GM12892 (cell line): ENCODE measurements around the gene GBP1. TPM values are rescaled to one million over a fixed set of nuclear protein-coding genes. Genes with fewer than 3 reads are reported as not detected.

Source experiments
- DNase-seq: peaks from one replicate; pipeline ENCODE4 v3.0.0; 2011; ENCODE audit not compliant: insufficient read length
- FAIRE-seq: peaks from 2 replicates; lab custom pipeline; 2011; peaks lifted over from hg19 to GRCh38; lab: Jason Lieb, UNC
- POLR2A ChIP-seq: IDR thresholded peaks from 2 replicates; pipeline ENCODE4 v1.6.1; 2011; ENCODE audit warnings: low read depth, low read length, control low read depth
- POLR2AphosphoS5 ChIP-seq: IDR thresholded peaks from 2 replicates; pipeline ENCODE4 v1.6.1; 2011; ENCODE audit warnings: low read depth, low read length, control low read depth
- TAF1 ChIP-seq: IDR thresholded peaks from 2 replicates; pipeline ENCODE4 v1.6.1; 2011; ENCODE audit warnings: low read depth, mild to moderate bottlenecking, control low read depth, low read length, borderline replicate concordance
- polyA plus RNA-seq: library from polyadenylated mRNA; unstranded; fragments of >200 nt; gene quantifications from one replicate; pipeline ENCODE4 v1.2.1, GENCODE V29; 2012; ENCODE audit warnings: missing spikeins, inconsistent platforms; ENCODE audit not compliant: missing spikeins

The GBP1 gene
- polyA plus RNA-seq, result 22.3 TPM

DNA sequence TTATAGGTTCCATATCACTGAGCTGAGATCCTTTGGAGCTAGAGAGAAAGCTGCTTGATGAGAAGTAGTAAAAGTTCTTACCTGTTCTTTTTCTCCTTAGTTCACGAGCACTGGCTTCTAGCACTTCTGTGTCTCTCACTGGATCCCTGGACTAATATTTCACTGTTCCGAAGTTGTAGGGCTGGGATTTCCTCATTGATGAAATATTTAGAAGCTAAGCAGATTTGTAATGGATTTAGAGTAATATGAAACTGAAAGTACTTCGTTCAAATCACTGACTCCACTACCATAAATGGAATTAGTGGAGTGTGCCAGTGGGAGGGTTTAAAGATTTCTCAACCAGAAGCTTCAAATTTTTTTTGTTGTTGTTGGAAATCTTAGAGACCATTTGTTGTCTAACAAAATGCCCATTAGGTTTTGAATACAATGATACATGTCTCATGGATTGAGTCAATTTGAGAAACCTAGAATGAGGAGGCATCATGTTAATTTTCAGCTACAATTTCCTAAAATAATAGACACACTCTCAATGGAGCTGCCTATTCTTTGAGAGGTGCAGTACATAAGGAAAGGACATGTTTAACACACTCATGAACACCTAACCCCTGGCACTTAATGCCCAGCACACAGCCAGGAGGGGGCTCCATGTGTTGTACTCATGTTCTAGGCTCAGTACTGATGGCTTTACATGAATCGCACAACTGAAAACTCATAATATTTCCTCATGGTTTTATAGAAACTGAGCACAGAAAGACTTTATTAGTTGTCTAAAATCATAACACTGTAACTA is at the start of gene GBP1:
Gene GBP1, minus strand, starts transcription at position 130 of the 790 bp plus-strand sequence. CDS start 1,974 bp downstream, outside the sequence.
- no peak for DNase-seq

GRCh38 chr1:89114662-89115061 is 49.7 kb upstream of the GBP1 start:
- DNase-seq (no peak), FAIRE-seq (no peak)
- no peak for TF ChIP-seq POLR2A
- no peak for TF ChIP-seq POLR2AphosphoS5
- no peak for TF ChIP-seq TAF1

More for the DNA sequence above, at the start of gene GBP1:
- no peak for TF ChIP-seq POLR2AphosphoS5
- no peak; the same call in 1 of the 2 replicates for TF ChIP-seq POLR2A
- no peak for TF ChIP-seq TAF1
- FAIRE-seq, result no peak

- DNase-seq (no peak), FAIRE-seq (no peak)
- TF ChIP-seq TAF1 (no peak), POLR2AphosphoS5 (no peak), POLR2A (no peak)
Measured at GRCh38 chr1:89112871-89113613, 48.0 kb upstream of the GBP1 start.

- DNase-seq (no peak), FAIRE-seq (no peak)
- TF ChIP-seq TAF1 (no peak), POLR2AphosphoS5 (no peak), POLR2A (no peak)
Measured at GRCh38 chr1:89104687-89105086, 39.7 kb upstream of the GBP1 start.

- DNase-seq (no peak), FAIRE-seq (no peak)
- TF ChIP-seq TAF1 (no peak), POLR2A (no peak)
Measured at GRCh38 chr1:89104147-89104546, 39.1 kb upstream of the GBP1 start.

GRCh38 chr1:89102021-89102420 is 37.0 kb upstream of the GBP1 start:
- TF ChIP-seq POLR2AphosphoS5, result no peak
- TF ChIP-seq TAF1, result no peak
- TF ChIP-seq POLR2A, result no peak
- FAIRE-seq (no peak), DNase-seq (no peak)

- no peak for FAIRE-seq
- DNase-seq, result no peak
- no peak for TF ChIP-seq TAF1
- TF ChIP-seq POLR2A, result no peak
- no peak for TF ChIP-seq POLR2AphosphoS5
Measured at GRCh38 chr1:89100412-89100811, 35.4 kb upstream of the GBP1 start.

- DNase-seq (no peak), FAIRE-seq (no peak)
- TF ChIP-seq POLR2A, result no peak
- TF ChIP-seq POLR2AphosphoS5, result no peak
- no peak for TF ChIP-seq TAF1
Measured at GRCh38 chr1:89098857-89099256, 33.8 kb upstream of the GBP1 start.

GRCh38 chr1:89095737-89096136 is 30.7 kb upstream of the GBP1 start:
- FAIRE-seq (no peak), DNase-seq (no peak)
- no peak for TF ChIP-seq POLR2A
- TF ChIP-seq POLR2AphosphoS5, result no peak
- TF ChIP-seq TAF1, result no peak

DNA sequence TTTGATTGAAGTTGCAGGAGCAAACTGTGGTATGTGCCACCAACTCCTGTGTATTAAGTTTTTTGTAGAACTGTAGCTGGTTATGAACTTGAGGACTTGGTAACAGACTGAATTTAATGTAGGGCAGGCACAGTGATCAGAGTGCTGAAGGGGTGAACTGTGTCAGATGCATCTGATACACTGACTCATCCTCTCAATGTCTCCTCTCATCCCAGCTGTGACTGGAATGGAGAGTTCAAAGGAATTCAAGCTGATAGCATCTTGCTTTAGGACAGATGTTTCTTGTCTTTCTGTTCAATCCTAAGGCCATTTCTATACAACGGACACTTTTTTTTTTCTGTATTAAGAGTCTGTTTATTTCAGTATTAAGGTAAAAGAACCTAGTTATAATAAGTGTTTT is 25.0 kb upstream of the GBP1 start:
- TF ChIP-seq POLR2A (no peak), POLR2AphosphoS5 (no peak), TAF1 (no peak)
- no peak for DNase-seq
- no peak for FAIRE-seq

DNA sequence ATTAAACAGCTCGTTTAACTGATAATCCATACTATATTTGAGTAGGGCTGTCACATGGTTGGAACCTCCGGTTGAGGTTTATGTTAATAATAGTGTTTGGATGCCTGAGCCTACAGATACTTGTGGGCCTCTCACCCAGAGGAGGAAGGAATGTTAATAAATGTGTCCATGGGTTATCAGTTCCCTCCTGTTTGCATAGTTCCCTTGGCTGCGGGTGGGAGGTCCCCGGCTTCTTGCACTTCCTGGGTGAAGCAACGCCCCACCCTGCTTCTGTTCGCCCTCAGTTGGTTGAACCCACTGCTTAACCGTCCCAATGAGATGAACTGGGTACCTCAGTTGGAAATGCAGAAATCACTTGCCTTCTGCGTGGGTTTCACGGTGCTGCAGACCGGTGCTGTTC is 23.6 kb upstream of the GBP1 start:
- no peak for TF ChIP-seq TAF1
- TF ChIP-seq POLR2A, result no peak
- TF ChIP-seq POLR2AphosphoS5, result no peak
- no peak for FAIRE-seq

DNA sequence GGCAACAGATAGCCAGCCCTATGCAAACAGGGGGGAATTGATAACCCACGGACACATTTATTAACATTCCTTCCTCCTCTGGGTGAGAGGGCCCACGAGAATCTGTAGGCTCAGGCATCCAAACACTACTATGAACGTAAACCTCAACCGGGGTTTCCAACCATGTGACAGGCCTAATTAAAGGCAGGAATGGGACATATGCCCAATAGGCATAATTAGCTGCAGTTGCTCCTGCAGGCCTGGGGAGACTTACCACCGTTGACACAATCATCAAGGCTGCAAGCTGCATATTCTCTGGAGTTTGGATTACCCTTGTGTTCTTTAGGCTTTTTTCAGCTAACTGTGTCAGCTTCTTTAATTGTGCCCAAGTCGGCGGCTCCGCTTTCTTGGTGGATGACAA is 22.2 kb upstream of the GBP1 start:
- FAIRE-seq, result no peak
- TF ChIP-seq POLR2A (no peak), TAF1 (no peak), POLR2AphosphoS5 (no peak)
- no peak for DNase-seq

More for the DNA sequence above, 23.6 kb upstream of the GBP1 start:
- no peak for DNase-seq
